GM21723 (cell line): ENCODE measurements around the gene ATF5.

Experiments
- ATAC-seq: cut with Tn5 transposase; IDR thresholded peaks from one replicate; pipeline ENCODE4 v1.9.1; 2021; ENCODE audit warnings: mild to moderate bottlenecking, moderate library complexity; ENCODE audit not compliant: unreplicated experiment

ATF5 gene

DNA sequence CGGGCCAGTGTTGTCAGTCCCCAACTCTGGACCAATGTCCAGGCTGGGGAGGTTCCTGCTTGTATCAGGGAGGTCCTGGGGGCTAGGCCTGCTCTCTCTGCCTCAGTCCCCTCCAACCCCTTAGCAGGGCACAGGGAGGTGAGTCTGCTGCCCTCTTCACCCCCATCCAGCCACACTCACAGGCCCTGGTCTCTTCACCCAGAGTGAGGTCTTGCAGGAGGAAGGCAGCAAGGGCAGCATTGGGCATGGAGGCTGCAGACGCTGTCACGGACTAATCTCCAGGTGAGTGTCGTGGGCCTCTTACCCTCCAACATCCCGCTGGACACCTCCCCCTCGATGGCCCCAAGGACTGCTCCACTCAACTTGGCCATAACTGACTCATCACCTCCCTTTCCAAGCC lies 43.8 kb downstream of the ATF5 start:
- ATAC-seq, result no peak

DNA sequence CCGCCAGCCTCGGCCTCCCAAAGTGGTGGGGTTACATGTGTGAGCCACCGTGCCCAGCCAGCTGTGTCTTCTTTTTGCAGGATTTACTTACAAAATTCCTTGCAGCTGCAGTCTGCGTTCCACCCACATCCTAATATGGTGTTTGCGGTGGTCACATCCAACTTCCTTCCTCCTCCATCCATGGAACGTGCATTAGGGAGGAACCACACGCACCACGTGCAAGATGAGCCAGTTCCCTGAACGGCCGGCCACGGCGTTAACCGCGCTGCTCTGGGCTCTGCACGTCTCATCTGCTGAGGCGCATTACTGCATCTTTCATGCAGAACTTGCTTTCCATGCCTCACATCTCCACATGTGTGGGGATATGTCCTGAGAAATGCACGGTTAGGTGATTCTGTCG lies 45.0 kb downstream of the ATF5 start:
- no peak for ATAC-seq

GRCh38 chr19:49975051-49975450 lies 46.0 kb downstream of the ATF5 start:
- ATAC-seq, result no peak

GRCh38 chr19:49976496-49976895 lies 47.5 kb downstream of the ATF5 start:
- ATAC-seq, result no peak

GRCh38 chr19:49977076-49977475 lies 48.1 kb downstream of the ATF5 start:
- ATAC-seq, result no peak

DNA sequence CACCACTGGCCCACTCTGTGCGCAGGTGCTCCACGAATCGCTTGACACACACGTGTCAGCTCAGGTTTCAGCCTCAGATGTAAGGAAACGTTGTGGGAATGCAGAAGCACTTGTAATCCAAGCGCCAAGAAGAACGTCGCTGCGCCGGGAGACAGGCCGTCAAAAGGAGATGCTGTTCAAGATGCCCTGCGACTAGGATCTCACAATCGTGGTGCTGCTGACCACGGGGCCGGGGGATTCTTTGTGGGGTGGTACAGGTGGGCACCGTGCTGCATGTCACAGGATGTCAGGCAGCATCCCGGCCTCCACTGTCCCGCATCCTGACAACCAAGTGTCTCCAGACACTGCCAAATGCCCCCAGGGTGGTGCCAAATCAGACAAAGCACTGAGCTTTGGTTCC lies 48.9 kb downstream of the ATF5 start:
- no peak for ATAC-seq

- ATAC-seq, result no peak
Measured at GRCh38 chr19:49978324-49978723, 49.3 kb downstream of the ATF5 start.

- ATAC-seq, result no peak
Measured at GRCh38 chr19:49981603-49982593, 52.9 kb downstream of the ATF5 start.
